ENCODE results near the gene RPP25L. TPM values are rescaled to one million over a fixed set of nuclear protein-coding genes. Genes with fewer than 3 reads are reported as not detected.

Gene RPP25L
- total RNA-seq, 1 donor from 2014 or later, result 17.4 TPM

- peaks cover 39% of the 10 kb centered on the region for H3K27me3 ChIP-seq
- H3K36me3 ChIP-seq, result no peaks in the 10 kb centered on the region
- no peaks in the 10 kb centered on the region for H3K9me3 Mint-ChIP-seq
- H3K79me2 ChIP-seq (ENCODE audit: low read depth), result no peaks in the 10 kb centered on the region
- H3K4me3 ChIP-seq, result no peak overlapping the region
- H4K20me1 ChIP-seq (ENCODE audit: low read depth), result peaks cover 37% of the 10 kb centered on the region
- peaks cover 87% of the 10 kb centered on the region for H3K4me1 Mint-ChIP-seq
- H3K4me3 Mint-ChIP-seq, result peak overlapping the region; percentile 75
- no peaks in the 10 kb centered on the region for H3K9me3 ChIP-seq (ENCODE audit: low read depth)
- no peak overlapping the region for H2AFZ ChIP-seq (replicated peaks)
- H3K4me2 ChIP-seq, result peak overlapping the region; percentile 94
- H3K9ac ChIP-seq, result no peak overlapping the region
- H3K27me3 Mint-ChIP-seq (ENCODE audit: insufficient read depth, low read depth), result peaks cover 6% of the 10 kb centered on the region
- H3K27ac Mint-ChIP-seq, result peak overlapping the region; percentile 100
- H3K36me3 Mint-ChIP-seq, result peaks cover under 1% of the 10 kb centered on the region
- TF ChIP-seq CTCF (IDR thresholded peaks at IDR 0.05) (no peak), EZH2 (IDR thresholded peaks at IDR 0.05) (no peak), EZH2phosphoT487 (IDR thresholded peaks at IDR 0.05) (no peak)
- no peak for DNase-seq (ENCODE audit: low spot score)
- H3F3A ChIP-seq (ENCODE audit: low read depth), result peaks cover 55% of the 10 kb centered on the region
- no peak overlapping the region for H3K27ac ChIP-seq
- peaks cover 69% of the 10 kb centered on the region for H3K4me1 ChIP-seq
Observed at GRCh38 chr9:34581318-34581717, 30.6 kb downstream of the RPP25L start.

GRCh38 chr9:34580358-34580757, 31.5 kb downstream of the RPP25L start:
- peaks cover 6% of the 10 kb centered on the region for H3K27me3 Mint-ChIP-seq (ENCODE audit: insufficient read depth, low read depth)

GRCh38 chr9:34579808-34580163, 32.1 kb downstream of the RPP25L start:
- peak overlapping the region; percentile 55 for H3K4me3 ChIP-seq
- peak overlapping the region; percentile 75 for H3K4me3 Mint-ChIP-seq
- H3K27ac Mint-ChIP-seq, result peak overlapping the region; percentile 100

More at GRCh38 chr9:34580358-34580757, 31.5 kb downstream of the RPP25L start:
- TF ChIP-seq CTCF (IDR thresholded peaks at IDR 0.05), result no peak
- peaks cover 29% of the 10 kb centered on the region for H3K27me3 ChIP-seq
- Mint-ChIP-seq H3K27ac (peak overlapping the region; percentile 100), H3K9me3 (no peaks in the 10 kb centered on the region), H3K4me1 (peaks cover 85% of the 10 kb centered on the region), H3K4me3 (peak overlapping the region; percentile 75), H3K36me3 (peaks cover 6% of the 10 kb centered on the region)
- no peaks in the 10 kb centered on the region for H3K9me3 ChIP-seq (ENCODE audit: low read depth)
- peaks cover 31% of the 10 kb centered on the region for H4K20me1 ChIP-seq (ENCODE audit: low read depth)
- H3K4me2 ChIP-seq, result peak overlapping the region; percentile 94
- H3K27ac ChIP-seq, result peak overlapping the region; percentile 89
- no peaks in the 10 kb centered on the region for H3K79me2 ChIP-seq (ENCODE audit: low read depth)
- H3K36me3 ChIP-seq, result no peaks in the 10 kb centered on the region
- H3F3A ChIP-seq (ENCODE audit: low read depth), result peaks cover 59% of the 10 kb centered on the region
- peaks cover 70% of the 10 kb centered on the region for H3K4me1 ChIP-seq
- DNase-seq (ENCODE audit: low spot score), result peak; percentile 96
- H2AFZ ChIP-seq (replicated peaks), result no peak overlapping the region
- H3K4me3 ChIP-seq, result peak overlapping the region; percentile 55
- H3K9ac ChIP-seq, result no peak overlapping the region

More at GRCh38 chr9:34579808-34580163, 32.1 kb downstream of the RPP25L start:
- peaks cover 23% of the 10 kb centered on the region for H3K27me3 ChIP-seq
- peaks cover 59% of the 10 kb centered on the region for H3F3A ChIP-seq (ENCODE audit: low read depth)
- peak overlapping the region; percentile 89 for H3K27ac ChIP-seq
- Mint-ChIP-seq H3K27me3 (ENCODE audit: insufficient read depth, low read depth) (peaks cover 6% of the 10 kb centered on the region), H3K9me3 (no peaks in the 10 kb centered on the region), H3K36me3 (peaks cover 6% of the 10 kb centered on the region), H3K4me1 (peaks cover 84% of the 10 kb centered on the region)
- H3K4me1 ChIP-seq, result peaks cover 74% of the 10 kb centered on the region
- no peaks in the 10 kb centered on the region for H3K36me3 ChIP-seq
- no peaks in the 10 kb centered on the region for H3K9me3 ChIP-seq (ENCODE audit: low read depth)
- TF ChIP-seq EZH2phosphoT487 (IDR thresholded peaks at IDR 0.05) (no peak), EZH2 (IDR thresholded peaks at IDR 0.05) (no peak), CTCF (IDR thresholded peaks at IDR 0.05) (no peak)
- DNase-seq (ENCODE audit: low spot score), result no peak
- no peak overlapping the region for H3K9ac ChIP-seq
- peaks cover 28% of the 10 kb centered on the region for H4K20me1 ChIP-seq (ENCODE audit: low read depth)
- H3K79me2 ChIP-seq (ENCODE audit: low read depth), result no peaks in the 10 kb centered on the region
- H3K4me2 ChIP-seq, result peak overlapping the region; percentile 94
- no peak overlapping the region for H2AFZ ChIP-seq (replicated peaks)
